GM21737 (cell line): ENCODE results near the gene EVX2.

Experiments
- ATAC-seq: cut with Tn5 transposase; IDR thresholded peaks from one replicate; pipeline ENCODE4 v1.9.1; 2021; ENCODE audit warnings: mild to moderate bottlenecking, moderate library complexity; ENCODE audit not compliant: unreplicated experiment

The EVX2 gene

DNA sequence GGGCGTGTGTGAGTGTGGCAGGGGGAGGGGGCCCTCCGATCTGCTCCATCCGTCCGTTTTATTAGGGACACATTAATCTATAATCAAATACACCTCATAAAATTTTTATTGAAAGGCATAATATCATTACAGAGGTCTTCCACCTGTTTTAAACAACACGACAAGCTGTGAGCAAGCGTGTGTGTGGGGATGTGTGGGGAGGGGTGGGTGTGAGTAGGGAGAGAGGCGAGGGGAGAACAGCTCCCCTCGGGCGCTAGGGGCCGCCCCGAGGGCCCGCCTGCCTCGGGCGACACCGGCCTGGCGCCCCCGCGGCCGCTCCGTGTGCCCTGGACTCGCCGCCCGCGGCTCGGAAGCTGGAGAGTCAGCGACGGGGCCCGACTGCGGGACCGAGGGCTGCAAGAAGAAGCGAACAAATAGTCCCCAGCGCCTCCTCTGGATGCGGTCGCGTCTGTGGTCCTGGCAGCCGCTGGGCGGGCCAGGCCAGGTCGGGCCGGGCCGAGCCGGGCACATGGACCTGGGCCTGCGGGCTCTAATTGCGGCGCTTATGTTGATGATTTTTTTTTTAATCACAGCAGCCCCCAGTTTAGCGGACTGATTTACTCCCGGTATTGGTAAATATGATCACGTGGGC is 38.4 kb upstream of the EVX2 start:
- no peak for ATAC-seq

DNA sequence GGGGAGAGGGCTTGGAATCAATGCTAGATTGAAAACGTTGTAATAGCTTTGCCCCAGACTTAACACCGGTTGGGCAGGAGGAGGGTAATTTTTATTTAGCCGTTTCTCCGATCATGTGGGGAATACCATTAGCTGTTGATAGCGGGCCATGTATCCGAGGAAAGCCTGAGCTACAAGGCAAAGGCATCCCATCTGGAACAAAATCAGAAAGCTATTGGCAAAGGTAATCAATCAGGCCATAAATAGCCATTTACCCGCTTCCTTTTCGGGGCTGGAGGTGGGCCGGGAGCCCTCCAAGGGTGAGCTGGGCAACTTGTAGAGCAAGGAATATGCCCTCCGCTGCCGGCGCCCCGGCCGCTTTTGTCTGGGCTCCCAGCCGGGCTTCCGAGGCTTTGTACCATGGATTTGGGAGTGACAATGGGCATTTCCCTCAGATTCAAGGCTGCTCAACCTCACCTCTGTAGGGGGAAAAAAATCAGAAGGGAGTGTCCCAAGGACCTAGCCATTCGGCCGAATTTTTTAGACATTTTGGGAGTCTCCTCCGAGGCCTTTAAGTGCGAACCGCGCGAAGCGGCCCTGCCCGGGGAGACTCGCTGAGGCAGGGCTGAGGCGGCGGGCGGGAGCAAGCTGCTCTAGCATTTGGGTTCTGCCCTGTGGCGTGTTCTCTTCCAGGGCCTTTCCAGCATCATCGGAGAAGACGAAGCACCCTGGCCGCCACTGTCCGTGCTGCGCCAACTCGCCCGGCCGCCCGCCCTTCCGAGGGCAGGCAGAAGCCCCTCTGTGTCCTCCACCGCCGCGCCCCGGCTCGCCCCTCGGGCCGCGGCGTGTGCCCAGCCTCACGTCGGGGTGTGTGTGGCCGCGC is 37.7 kb upstream of the EVX2 start:
- ATAC-seq = no peak

DNA sequence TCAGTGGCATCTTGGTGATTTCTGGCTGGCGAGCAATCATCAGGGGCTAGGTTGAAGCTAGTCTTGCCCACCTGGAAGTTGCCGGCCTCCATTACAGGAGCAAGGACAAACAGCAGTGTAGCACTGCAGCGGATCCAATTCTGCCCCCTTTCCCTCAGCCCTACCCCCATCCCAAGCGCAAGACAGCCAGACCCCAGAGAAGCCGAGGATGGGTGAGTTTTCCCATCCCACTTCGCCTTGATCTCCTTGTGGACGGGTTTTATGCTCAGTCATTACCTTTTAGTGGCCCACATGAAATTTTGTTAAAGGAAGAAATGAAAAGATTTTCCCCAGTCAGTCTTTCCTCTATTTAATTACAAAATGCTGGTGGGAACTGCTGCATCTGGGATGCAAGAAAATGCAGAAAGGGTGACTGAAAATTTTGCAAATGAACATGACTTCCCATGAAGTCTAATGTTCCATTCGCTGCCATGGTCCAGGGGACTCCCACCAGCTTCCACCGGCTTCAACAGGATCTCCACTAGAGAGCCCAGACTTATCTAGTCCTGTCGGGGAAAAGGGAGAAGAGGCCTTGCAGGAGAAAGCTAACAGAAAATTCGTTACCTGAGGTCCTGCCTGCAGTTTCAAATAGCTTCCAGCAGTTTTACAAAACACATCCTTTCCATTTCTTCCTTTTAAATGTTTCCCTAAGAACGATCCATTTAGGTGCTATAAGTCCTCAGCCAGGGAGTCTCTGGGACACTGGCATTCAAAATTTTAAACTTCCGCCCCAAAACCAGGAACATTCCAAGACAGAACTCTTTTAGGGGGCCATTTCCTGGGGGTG is 36.8 kb upstream of the EVX2 start:
- ATAC-seq = no peak

DNA sequence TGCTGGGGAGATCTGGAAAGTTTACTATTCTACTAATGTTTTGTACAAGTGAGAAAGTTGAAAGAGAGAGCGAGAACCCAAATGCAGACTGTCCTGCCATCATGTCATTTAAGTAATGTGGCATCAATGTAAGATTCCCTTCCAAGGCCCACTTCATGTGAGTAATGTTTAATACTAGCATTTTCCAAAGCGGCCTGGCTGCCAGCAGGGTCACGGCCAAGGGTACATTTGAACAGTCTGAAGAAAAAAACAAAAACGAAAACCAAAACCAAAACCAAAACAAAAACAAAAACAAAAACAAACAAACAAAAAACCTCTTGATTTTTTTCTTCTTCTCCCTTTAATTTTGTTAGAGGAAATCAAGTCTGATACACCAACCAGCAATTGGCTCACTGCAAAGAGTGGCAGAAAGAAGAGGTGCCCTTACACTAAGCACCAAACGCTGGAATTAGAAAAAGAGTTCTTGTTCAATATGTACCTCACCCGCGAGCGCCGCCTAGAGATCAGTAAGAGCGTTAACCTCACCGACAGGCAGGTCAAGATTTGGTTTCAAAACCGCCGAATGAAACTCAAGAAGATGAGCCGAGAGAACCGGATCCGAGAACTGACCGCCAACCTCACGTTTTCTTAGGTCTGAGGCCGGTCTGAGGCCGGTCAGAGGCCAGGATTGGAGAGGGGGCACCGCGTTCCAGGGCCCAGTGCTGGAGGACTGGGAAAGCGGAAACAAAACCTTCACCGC is 35.0 kb upstream of the EVX2 start:
- no peak for ATAC-seq

DNA sequence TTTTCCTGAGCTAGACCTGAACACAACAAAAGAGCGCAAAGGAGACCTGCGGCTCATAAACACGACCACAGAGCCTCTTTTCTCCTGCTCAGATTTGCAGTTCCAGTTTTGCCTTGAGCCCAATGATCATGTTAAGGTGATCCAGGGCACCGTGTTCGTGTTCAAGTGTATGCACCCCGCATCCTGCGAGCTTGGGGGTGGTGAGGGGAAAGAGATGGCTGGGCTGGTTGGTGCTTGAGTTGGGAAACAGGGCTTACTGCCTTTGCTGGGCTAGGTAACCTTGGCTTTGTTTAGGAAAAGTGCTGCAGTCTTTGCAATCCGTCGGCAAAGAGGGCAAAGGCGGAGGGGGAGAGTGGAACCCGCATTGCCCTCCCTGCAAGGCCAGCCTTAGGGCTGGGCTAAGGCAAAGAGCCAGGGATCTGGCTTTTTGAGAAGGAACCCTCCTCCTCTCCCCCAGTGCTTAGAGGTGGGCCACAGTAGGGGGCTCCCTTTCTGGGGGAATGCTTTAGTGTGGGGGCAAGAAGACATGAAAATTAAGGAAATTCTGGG is 34.1 kb upstream of the EVX2 start:
- ATAC-seq = no peak

DNA sequence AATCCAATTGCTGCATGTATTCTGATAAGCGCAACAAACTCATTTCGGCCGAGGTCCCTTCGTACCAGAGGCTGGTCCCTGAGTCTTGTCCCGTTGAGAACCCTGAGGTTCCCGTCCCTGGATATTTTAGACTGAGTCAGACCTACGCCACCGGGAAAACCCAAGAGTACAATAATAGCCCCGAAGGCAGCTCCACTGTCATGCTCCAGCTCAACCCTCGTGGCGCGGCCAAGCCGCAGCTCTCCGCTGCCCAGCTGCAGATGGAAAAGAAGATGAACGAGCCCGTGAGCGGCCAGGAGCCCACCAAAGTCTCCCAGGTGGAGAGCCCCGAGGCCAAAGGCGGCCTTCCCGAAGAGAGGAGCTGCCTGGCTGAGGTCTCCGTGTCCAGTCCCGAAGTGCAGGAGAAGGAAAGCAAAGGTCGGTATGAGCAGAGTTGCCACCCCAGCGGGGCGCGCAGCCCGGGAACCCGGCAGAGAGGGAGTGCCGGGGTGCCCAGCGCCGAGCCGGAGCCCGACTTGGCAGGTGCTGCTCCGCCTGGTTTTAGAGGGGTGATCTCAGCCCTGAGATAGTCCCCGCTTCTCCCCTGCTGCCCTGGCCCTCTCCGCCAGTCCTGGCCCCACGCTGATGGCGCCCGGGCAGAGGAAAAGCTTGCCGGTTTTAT is 33.5 kb upstream of the EVX2 start:
- no peak for ATAC-seq

DNA sequence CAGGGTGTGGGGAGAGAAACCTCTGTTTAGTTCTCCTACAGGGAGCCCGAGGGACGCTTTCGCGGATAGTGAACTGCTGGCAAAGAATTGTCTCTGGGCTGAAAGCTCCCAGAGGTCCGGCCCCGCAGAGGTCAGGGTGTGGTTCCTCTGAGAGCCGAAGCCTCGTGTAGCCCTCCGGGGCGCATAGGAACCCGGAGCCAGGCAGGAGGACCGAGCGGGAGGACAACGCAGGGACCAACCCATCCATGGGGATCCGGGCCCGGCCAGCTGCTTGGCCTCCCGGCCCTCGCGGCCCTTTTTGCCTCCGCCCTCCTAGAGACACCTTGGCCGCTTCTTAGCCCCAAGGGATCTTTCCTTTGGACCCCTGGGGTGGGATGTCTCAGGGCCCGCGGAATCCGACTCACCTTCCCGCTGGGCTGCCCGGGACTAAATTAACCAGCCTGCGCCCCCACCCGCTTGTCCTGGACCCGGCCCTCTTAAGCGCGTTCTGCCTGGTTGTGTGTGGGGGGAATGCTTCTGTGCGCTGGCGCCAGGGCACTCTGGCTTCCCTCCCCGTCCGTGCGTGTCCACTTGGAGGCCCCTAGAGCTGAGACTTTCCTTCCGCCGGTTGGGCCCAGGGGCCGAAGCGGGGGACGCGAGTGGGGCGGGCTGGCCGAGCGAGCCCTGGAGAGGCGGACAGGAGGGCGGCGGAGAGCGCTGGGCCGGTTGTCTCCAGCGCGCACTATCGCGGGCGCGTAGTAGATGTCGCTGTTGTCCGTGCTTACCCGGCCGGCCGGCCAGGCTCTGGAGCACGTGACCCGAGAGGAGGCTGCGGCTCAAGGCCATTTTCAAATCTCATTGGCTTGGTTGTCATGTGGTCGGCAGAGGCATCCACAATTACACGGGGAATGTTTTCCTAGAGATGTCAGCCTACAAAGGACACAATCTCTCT is 32.4 kb upstream of the EVX2 start, which contains the start of gene HOXD10:
Gene HOXD10 (plus strand): TSS at position 896 of the 931 bp plus-strand sequence. CDS start 56 bp downstream, outside the sequence.
- no peak for ATAC-seq

DNA sequence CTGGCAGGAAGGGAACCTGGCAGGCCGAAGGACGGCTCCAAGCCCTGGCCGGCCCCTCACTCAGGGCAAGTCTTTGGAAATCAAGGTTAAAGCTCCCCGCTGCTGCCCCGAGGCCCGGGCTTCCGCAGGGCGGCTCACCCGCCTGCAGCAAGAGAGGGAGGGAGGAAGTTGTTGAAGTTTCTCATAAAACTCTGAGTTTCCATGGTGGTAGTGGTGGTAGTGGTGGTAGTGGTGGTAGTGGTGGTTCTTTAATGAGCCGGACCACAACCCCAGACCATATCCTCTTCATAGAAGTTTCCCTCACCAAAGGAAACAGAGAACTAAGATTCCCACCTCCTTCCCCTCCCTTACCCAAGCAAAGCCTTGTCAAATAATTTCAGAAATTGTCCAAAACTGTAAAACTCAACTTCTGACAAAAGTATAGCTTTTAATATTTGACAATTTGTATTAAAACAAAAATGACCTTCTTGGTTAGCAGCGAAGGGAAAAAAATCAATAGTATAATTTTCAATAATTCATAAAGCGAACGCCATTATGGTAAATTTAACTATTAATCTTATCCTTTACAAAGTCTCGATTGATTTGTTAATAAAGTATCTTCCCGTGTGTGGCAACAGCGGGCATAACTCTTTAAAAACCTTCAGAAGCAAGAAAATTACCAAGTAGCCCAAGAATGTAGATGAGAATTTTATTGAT is 31.3 kb upstream of the EVX2 start:
- no peak for ATAC-seq

DNA sequence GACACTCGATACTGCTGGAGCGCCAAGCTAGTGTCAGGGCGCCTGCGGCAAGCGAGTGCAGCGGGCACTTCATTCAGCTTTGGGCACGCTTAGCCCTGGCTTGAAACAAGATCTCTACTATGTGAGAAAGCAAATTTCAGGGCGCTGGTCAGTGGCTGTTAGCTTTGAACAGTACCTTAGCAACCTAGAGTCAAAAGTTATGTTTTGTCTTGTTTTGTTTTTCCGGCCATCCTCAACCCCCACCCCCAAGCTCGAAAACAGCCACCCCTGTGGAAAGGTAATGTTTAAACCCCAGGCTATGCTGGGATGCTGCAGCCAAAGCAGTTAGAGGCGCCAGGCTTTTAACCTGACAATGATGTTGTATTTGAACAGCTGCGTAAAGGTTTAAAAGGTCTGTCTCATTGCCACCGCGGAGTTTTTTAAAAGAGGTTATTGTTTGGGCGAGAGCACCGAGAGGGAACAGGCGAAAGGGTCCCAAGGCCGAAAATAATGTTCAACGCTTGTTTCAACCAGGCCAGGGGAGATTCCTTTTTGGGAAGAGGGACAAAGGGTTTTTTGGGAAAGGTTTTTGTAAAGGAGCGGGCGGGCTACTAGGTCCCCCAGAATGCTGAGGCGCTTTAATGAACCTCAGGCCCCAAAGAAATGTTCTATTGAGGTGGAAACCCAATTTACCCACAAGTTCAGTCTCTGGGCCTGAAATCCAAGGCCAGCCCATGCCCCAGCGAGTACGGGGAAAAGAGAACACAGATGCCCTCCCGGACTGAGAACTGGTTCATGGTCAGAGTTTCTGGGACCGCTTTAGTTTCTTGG is 30.6 kb upstream of the EVX2 start:
- no peak for ATAC-seq

DNA sequence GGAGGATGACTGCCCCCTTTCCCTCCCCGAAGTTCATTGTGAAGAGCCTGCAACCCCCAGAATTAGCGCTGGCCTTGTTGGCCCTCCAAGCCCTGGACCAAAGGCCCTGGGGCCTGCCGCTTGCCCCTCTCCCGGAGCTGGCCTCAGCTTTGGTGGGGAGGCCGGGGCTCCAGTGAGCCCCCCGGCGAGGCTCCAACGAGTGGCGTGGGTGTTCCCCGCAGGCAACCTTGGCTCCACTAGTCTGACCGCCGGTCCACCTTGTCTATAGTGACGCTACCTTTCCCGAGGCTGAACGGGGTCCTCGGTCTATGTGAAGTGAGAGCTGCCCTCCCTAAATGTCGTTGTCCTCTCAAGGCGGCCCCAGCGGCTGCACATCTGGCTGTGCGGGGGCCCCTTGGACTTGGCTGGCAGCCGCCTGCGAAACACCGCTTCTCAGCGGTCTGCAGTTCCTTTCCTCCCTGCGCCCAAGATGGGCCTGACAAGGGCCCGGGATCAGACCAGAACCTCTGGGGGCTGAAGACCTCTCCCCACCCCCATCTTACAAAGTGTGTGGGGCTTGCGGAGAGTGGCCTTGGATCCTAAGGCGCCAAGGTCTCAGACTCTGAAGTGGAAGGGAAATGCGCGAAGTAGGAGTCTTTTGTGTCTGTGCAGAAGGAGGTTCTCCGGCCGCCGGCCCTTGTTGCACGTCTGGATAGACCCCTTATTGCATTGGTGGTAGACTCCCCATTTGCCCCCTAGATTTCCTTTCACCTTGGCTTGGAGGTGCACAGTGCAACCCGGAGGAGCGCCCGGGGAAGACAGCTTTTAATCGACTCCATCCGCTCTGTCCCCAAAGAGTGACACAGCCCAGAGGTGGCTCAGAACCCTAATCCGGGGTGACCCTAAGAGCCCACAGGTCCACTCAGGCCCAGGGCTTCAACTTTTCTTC is 28.9 kb upstream of the EVX2 start:
- no peak for ATAC-seq

DNA sequence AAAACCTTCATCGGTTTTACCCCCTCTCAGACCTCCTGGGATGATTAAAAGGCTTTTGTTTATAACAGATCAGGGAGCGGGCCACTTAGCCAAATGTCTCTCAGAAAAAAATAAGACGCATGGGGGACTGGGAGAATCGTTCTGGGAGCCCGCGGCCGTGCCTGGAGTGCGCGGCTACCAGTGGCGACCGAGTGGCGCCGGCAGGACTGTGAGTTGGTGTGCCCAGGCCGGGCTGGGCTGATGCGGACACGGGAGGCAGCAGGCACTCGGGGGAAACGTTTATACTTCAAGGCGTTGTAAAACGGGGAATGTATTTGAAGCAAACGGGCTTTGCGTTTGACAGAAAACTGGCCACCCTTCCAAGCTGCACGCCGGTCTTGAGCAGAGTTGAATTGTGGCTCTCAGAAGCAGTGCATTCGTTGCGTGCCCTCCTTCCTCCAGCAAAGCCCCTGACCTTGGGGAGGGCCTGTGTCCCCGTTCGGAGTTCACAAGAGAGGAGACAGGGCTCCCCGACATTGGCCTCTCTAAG is 28.1 kb upstream of the EVX2 start:
- ATAC-seq = no peak

DNA sequence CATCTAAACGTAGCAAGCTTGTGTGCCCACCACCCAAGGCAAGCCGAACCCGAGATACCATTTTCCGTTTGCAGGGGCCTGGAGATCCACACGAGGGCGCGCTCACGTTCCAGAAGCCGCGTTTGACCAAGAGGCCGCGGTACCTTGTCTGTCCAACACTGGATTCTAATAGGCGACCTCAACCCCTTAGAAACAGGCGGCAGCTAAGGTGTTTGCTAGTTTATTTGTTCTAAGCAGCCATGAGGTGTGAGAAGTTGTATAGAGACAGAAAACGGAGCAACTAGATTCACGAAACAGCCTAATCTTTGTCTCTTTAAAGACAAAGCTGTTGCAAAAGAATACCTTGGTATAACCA is 27.5 kb upstream of the EVX2 start:
- no peak for ATAC-seq

DNA sequence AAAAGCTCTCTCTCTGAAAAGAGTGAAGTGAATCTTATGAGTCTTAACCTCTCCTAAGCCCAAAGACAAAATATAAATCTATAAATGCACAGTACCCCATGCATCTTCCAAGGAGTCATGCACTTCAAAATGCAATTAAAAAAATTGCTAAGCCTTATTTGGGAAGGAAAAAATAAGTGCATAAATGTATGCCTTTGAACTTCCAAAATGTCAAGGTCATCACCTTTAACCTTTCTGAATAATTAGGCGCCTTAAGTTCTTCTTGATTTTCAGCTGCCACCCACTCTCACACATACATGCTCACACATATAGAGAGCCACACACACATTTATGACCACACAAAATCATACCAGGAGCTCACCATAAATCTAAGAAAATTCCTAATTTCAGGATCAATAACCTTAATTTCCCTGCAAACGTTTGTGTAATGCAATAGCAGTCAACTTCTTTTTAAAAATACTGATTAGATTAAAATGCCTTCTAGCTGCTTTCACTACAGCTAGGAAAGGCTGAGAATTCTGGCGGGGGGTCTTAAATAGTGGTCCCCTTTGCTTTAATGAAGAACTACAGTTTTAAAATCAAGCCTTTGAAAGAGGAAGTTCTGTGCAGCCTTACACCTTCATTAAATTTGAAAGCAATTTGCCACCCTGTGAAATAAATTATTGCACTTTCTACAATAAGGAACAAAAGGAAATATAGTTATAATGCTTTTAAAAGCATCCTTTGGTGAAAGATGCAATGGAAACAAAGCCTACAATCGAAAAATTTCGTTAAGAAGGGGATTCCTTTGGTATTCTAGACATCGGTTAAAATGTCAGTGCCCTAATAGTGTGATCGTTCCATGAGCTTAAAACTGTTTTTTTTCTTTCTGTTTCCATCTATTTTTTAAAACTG is 26.9 kb upstream of the EVX2 start:
- no peak for ATAC-seq

DNA sequence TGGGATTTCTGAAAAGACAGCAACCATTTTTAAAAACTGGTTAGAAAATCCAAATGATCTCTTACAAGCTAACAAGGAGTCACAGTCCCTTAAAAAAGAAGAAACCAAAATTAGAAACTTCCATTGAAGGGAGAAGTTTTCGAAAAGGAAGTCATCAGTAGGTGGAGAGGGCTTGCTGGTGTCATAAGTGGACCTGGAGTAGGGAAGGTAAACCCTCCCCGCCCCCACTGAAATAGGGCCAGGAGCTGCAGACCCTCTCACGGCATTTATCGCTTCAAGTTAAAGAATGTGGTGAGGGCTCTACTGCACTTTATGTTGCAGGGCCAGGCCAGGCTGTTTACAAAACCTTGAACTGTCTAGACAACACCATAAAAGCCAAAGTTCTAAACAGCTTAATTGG is 26.2 kb upstream of the EVX2 start:
- ATAC-seq = no peak

DNA sequence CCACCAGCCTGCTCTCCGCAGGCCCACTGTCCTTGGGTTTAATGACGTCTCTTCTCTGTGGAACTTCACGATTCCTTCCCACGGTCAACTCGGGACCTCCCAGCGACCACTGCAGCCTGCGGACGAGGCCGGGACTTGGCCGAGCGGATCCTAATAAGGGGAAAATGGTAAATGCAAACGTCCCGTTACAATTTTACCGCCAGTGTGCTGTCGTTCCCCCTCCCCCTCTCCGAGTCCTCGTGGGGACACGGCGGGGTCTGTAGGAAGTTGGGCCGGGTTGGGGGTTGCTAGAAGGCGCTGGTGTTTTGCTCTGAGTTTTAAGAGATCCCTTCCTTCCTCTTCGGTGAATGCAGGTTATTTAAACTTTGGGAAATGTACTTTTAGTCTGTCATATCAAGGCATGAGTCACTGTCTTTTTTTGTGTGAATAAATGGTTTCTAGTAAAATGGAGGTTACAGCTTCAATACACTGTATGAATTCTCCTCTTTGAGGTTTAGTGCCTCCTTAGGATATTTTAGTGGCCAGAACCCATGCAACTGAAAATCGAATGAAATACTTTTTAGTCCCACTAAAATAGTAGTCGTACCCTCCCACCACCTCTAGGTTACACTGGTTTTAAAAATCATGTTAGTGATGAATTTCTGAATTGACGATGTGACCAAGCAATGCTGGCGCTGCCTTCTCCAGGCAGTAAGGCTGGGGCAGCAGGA is 25.6 kb upstream of the EVX2 start:
- no peak for ATAC-seq
